GM20000 (cell line): ENCODE data around the gene REELD1.

Experiments used
- DNase-seq: peaks from one replicate; pipeline ENCODE4 v3.0.0; 2012; ENCODE audit warnings: low spot score
- CTCF ChIP-seq: IDR thresholded peaks from 2 replicates; pipeline ENCODE4 v1.5.1; 2012; ENCODE audit warnings: mild to moderate bottlenecking, control low read depth; ENCODE audit errors: extremely low read depth, missing control alignments

The REELD1 gene

GRCh38 chr4:146243141-146243882 is 29.0 kb downstream of the REELD1 start:
- peak; percentile 84 for DNase-seq
- TF ChIP-seq CTCF, result peak; percentile 67

- TF ChIP-seq CTCF, result no peak
- DNase-seq, result no peak
These were observed 29.5 kb downstream of the REELD1 start for GRCh38 chr4:146243883-146244277.

- DNase-seq, result no peak
- no peak for TF ChIP-seq CTCF
These were observed 30.2 kb downstream of the REELD1 start for GRCh38 chr4:146244496-146244895.

GRCh38 chr4:146245246-146245645 is 30.9 kb downstream of the REELD1 start:
- no peak for TF ChIP-seq CTCF
- no peak for DNase-seq

GRCh38 chr4:146245850-146246249 is 31.5 kb downstream of the REELD1 start:
- no peak for TF ChIP-seq CTCF
- DNase-seq, result no peak

- DNase-seq, result no peak
- no peak for TF ChIP-seq CTCF
These were observed 32.0 kb downstream of the REELD1 start for GRCh38 chr4:146246381-146246780.

GRCh38 chr4:146247356-146247755 is 33.0 kb downstream of the REELD1 start:
- DNase-seq, result no peak
- no peak for TF ChIP-seq CTCF
